Astrocyte (in vitro differentiated cells and primary cell): ENCODE data around the gene ZNF408. TPM values are rescaled to one million over a fixed set of nuclear protein-coding genes. Genes with fewer than 3 reads are reported as not detected.
A peak's percentile ranks its signal among the peaks of the same experiment; 100 is the strongest.

ENCODE experiments used
- DNase-seq: peaks from one replicate; pipeline ENCODE4 v3.0.0-alpha.2; 2010; ENCODE audit warnings: low read depth
- FAIRE-seq: peaks from 2 replicates; lab custom pipeline; 2011; peaks lifted over from hg19 to GRCh38; lab: Jason Lieb, UNC
- H2AFZ ChIP-seq: 2 replicates; pipeline ENCODE4 v1.6.0; 2012; ENCODE audit warnings: low read depth, low read length, inconsistent platforms
- H3K27ac ChIP-seq: 2 replicates; pipeline ENCODE4 v1.5.1; 2011; ENCODE audit warnings: low read depth, low read length, inconsistent platforms
- H3K27me3 ChIP-seq: 2 replicates; pipeline ENCODE4 v1.6.0; 2011; ENCODE audit warnings: low read length, inconsistent platforms; ENCODE audit not compliant: insufficient read depth
- H3K36me3 ChIP-seq: 2 replicates; pipeline ENCODE4 v1.5.1; 2011; ENCODE audit warnings: low read length, inconsistent platforms; ENCODE audit not compliant: insufficient read depth
- H3K4me1 ChIP-seq: 2 replicates; pipeline ENCODE4 v1.5.1; 2011; ENCODE audit warnings: low read length, inconsistent platforms; ENCODE audit not compliant: insufficient read depth
- H3K4me2 ChIP-seq: 2 replicates; pipeline ENCODE4 v1.6.0; 2012; ENCODE audit warnings: low read length, inconsistent platforms
- H3K4me3 ChIP-seq: 2 replicates; pipeline ENCODE4 v1.5.1; 2011; ENCODE audit warnings: low read depth, mild to moderate bottlenecking, low read length, inconsistent platforms; ENCODE audit not compliant: insufficient read depth
- H3K79me2 ChIP-seq: 2 replicates; pipeline ENCODE4 v1.6.0; 2012; ENCODE audit warnings: mild to moderate bottlenecking, low read length, inconsistent platforms; ENCODE audit not compliant: insufficient read depth
- H3K9ac ChIP-seq: 2 replicates; pipeline ENCODE4 v1.6.0; 2012; ENCODE audit warnings: mild to moderate bottlenecking, low read length, inconsistent platforms
- H3K9me3 ChIP-seq: 2 replicates; pipeline ENCODE4 v1.5.1; 2012; ENCODE audit warnings: low read depth, mild to moderate bottlenecking, low read length, inconsistent platforms; ENCODE audit not compliant: insufficient read depth
- H4K20me1 ChIP-seq: 2 replicates; pipeline ENCODE4 v1.6.0; 2012; ENCODE audit warnings: low read length, inconsistent platforms; ENCODE audit not compliant: insufficient read depth
- H3K27ac Mint-ChIP-seq: one replicate; pipeline ENCODE4 v1.8.0; 2021; ENCODE audit warnings: mild to moderate bottlenecking, mixed read lengths; ENCODE audit not compliant: unreplicated experiment
- H3K27me3 Mint-ChIP-seq: one replicate; pipeline ENCODE4 v1.8.0; 2021; ENCODE audit warnings: low read depth, mixed read lengths; ENCODE audit not compliant: unreplicated experiment
- H3K36me3 Mint-ChIP-seq: one replicate; pipeline ENCODE4 v1.8.0; 2021; ENCODE audit warnings: low read depth, mixed read lengths; ENCODE audit not compliant: unreplicated experiment
- H3K4me1 Mint-ChIP-seq: one replicate; pipeline ENCODE4 v1.8.0; 2021; ENCODE audit warnings: low read depth, mixed read lengths; ENCODE audit not compliant: unreplicated experiment
- H3K4me3 Mint-ChIP-seq: one replicate; pipeline ENCODE4 v1.8.0; 2021; ENCODE audit warnings: mild to moderate bottlenecking, moderate library complexity, mixed read lengths; ENCODE audit not compliant: unreplicated experiment
- H3K9me3 Mint-ChIP-seq: one replicate; pipeline ENCODE4 v1.8.0; 2021; ENCODE audit warnings: mild to moderate bottlenecking, mixed read lengths; ENCODE audit not compliant: unreplicated experiment
- EZH2 ChIP-seq: IDR thresholded peaks from 2 replicates; pipeline ENCODE4 v1.6.1; 2012; ENCODE audit warnings: mild to moderate bottlenecking, low read length, inconsistent platforms; ENCODE audit not compliant: insufficient read depth
- total RNA-seq: library from RNA; stranded (reverse); gene quantifications from 2 replicates; pipeline ENCODE4 v1.2.1, GENCODE V29; 2021
- TF ChIP-seq, protein P1 (sequence below): IDR thresholded peaks from 2 replicates; pipeline ENCODE4 v1.5.1; 2011; ENCODE audit warnings: low read depth, mild to moderate bottlenecking, inconsistent platforms, low read length, moderate library complexity; ENCODE audit not compliant: insufficient read depth

The ZNF408 gene
- total RNA-seq, 1 donor from 2014 or later = 18.3 TPM

DNA sequence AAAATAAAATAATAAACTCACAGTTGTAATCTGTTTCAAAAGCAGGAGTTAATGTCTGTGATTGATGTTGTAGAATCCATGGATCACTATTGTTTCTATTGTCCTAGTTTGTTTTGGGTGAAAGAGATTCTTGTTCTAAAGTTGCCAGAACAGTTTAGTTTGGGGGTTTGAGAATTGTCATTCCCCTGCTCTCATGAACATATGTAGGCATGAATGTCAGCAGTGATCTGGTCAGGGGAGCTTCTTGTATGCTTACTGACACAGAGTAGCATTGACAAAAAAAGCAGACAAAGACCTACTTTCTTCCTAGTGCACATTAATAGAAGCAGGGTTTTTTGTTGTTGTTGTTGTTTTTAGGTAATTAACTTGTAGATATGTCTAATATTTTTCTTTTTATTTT, 39.0 kb upstream of the ZNF408 start:
- no peaks in the 10 kb centered on the region for H3K27me3 ChIP-seq
- peaks cover 7% of the 10 kb centered on the region for H3K4me1 ChIP-seq
- H3K36me3 ChIP-seq = peaks cover 38% of the 10 kb centered on the region
- H3K79me2 ChIP-seq = no peaks in the 10 kb centered on the region
- no peaks in the 10 kb centered on the region for H3K9me3 ChIP-seq
- DNase-seq (no peak), FAIRE-seq (no peak)
- H3K27ac ChIP-seq = no peak overlapping the region
- H2AFZ ChIP-seq = no peak overlapping the region
- no peaks in the 10 kb centered on the region for H3K9me3 Mint-ChIP-seq
- H3K9ac ChIP-seq = no peak overlapping the region
- H3K36me3 Mint-ChIP-seq = peaks cover 20% of the 10 kb centered on the region
- TF ChIP-seq EZH2 = no peak
- TF ChIP-seq, protein P1, sequence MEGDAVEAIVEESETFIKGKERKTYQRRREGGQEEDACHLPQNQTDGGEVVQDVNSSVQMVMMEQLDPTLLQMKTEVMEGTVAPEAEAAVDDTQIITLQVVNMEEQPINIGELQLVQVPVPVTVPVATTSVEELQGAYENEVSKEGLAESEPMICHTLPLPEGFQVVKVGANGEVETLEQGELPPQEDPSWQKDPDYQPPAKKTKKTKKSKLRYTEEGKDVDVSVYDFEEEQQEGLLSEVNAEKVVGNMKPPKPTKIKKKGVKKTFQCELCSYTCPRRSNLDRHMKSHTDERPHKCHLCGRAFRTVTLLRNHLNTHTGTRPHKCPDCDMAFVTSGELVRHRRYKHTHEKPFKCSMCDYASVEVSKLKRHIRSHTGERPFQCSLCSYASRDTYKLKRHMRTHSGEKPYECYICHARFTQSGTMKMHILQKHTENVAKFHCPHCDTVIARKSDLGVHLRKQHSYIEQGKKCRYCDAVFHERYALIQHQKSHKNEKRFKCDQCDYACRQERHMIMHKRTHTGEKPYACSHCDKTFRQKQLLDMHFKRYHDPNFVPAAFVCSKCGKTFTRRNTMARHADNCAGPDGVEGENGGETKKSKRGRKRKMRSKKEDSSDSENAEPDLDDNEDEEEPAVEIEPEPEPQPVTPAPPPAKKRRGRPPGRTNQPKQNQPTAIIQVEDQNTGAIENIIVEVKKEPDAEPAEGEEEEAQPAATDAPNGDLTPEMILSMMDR = no peak
- no peaks in the 10 kb centered on the region for H3K27me3 Mint-ChIP-seq
- peaks cover 37% of the 10 kb centered on the region for H3K4me1 Mint-ChIP-seq
- H3K4me2 ChIP-seq = no peak overlapping the region
- H3K4me3 Mint-ChIP-seq = no peak overlapping the region
- H4K20me1 ChIP-seq = peaks cover 8% of the 10 kb centered on the region
- no peak overlapping the region for H3K4me3 ChIP-seq
- H3K27ac Mint-ChIP-seq = no peak overlapping the region

DNA sequence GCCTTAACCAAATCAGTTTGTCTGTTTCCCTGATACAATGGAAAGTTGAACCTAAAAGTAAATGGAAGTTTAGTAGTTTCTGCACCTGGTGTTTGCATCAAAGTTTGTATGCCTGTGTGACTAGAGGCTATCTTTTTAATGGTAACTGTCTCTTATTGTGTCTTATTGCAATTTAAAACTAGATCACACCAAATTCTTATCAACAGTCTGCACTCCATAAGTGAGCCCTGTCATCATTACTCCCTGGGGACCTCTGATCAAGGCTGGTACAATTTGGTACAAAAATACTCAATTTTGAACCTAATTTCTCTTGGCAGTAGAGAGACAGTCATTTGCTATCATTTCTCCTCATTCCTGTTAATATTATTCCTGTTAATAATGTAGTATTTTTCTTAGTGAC, 38.5 kb upstream of the ZNF408 start:
- no peak overlapping the region for H2AFZ ChIP-seq
- Mint-ChIP-seq H3K36me3 (peaks cover 22% of the 10 kb centered on the region), H3K27me3 (no peaks in the 10 kb centered on the region), H3K4me3 (no peak overlapping the region), H3K4me1 (peaks cover 32% of the 10 kb centered on the region), H3K27ac (no peak overlapping the region), H3K9me3 (no peaks in the 10 kb centered on the region)
- no peak overlapping the region for H3K4me2 ChIP-seq
- no peak for FAIRE-seq
- H3K4me3 ChIP-seq = no peak overlapping the region
- TF ChIP-seq EZH2 = no peak
- TF ChIP-seq, protein P1 = no peak
- no peak overlapping the region for H3K27ac ChIP-seq
- no peak for DNase-seq
- H3K79me2 ChIP-seq = no peaks in the 10 kb centered on the region
- peaks cover 34% of the 10 kb centered on the region for H3K36me3 ChIP-seq
- H3K27me3 ChIP-seq = no peaks in the 10 kb centered on the region
- H3K9ac ChIP-seq = no peak overlapping the region
- no peaks in the 10 kb centered on the region for H3K9me3 ChIP-seq
- H3K4me1 ChIP-seq = peaks cover 7% of the 10 kb centered on the region
- H4K20me1 ChIP-seq = peaks cover 8% of the 10 kb centered on the region

DNA sequence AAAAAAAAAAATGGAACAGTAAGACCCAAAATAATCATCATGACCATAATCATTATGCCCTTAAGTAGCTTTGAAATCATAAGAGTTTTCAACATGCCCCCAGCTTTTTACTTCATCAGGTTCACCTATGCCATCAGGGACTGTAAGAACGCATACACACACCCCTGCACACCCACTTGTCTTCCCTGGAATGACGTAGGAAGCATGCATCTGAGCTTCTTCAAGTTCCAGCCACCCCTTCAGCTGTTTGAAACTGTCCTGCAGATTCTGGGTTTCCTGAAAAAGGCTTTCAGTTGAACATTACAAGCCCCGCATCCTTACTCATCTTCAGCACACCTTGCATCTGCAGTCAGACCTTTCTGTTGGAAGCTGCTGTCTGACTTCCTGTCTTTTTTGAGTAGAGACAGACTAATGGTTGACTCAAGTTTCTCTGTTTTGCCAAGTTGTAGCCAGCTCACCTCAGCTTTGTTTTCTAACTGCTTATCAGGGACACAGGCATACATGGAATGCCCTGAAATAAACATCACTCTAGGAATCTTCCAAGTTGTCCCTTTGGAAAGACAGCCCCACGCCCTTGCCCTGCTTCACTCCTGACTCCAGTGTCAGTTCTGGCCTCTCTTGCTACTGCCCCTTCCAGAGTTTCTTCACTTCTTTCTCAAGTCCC, 37.4 kb upstream of the ZNF408 start:
- Mint-ChIP-seq H3K9me3 (no peaks in the 10 kb centered on the region), H3K36me3 (peaks cover 12% of the 10 kb centered on the region), H3K27ac (peak overlapping the region; percentile 20), H3K27me3 (no peaks in the 10 kb centered on the region), H3K4me1 (peaks cover 22% of the 10 kb centered on the region), H3K4me3 (no peak overlapping the region)
- Histone ChIP-seq H3K4me3 (no peak overlapping the region), H3K9me3 (no peaks in the 10 kb centered on the region), H3K27me3 (no peaks in the 10 kb centered on the region), H3K79me2 (no peaks in the 10 kb centered on the region), H3K36me3 (peaks cover 35% of the 10 kb centered on the region), H3K9ac (no peak overlapping the region), H2AFZ (no peak overlapping the region), H4K20me1 (peaks cover 8% of the 10 kb centered on the region), H3K4me2 (peak overlapping the region; percentile 8), H3K4me1 (peaks cover 7% of the 10 kb centered on the region), H3K27ac (no peak overlapping the region)
- TF ChIP-seq, protein P1 = no peak
- TF ChIP-seq EZH2 = no peak
- DNase-seq (no peak), FAIRE-seq (no peak)
